GM06990 (cell line): Measurements from ENCODE around the gene SEMA4F.

ENCODE experiments used
- DNase-seq: peaks from one replicate; pipeline ENCODE4 v3.0.0-alpha.2; 2011; ENCODE audit not compliant: insufficient read length; ENCODE audit errors: extremely low read depth
- H3K27me3 ChIP-seq: replicated peaks from 2 replicates; pipeline ENCODE4 v1.6.0; 2011; ENCODE audit warnings: low read length; ENCODE audit not compliant: control insufficient read depth, insufficient read depth
- H3K36me3 ChIP-seq: 2 replicates; pipeline ENCODE4 v1.5.1; 2011; ENCODE audit warnings: low read length; ENCODE audit not compliant: control insufficient read depth, insufficient read depth
- H3K4me3 ChIP-seq: replicated peaks from 2 replicates; pipeline ENCODE4 v1.5.1; 2011; ENCODE audit warnings: low read depth, mild to moderate bottlenecking, control low read depth, low read length
- TF ChIP-seq, protein P1 (sequence below): IDR thresholded peaks from 2 replicates; pipeline ENCODE4 v1.5.1; 2011; ENCODE audit warnings: low read length, control low read depth, mild to moderate bottlenecking, inconsistent platforms; ENCODE audit not compliant: insufficient read depth, poor library complexity, severe bottlenecking

SEMA4F gene, protein sequence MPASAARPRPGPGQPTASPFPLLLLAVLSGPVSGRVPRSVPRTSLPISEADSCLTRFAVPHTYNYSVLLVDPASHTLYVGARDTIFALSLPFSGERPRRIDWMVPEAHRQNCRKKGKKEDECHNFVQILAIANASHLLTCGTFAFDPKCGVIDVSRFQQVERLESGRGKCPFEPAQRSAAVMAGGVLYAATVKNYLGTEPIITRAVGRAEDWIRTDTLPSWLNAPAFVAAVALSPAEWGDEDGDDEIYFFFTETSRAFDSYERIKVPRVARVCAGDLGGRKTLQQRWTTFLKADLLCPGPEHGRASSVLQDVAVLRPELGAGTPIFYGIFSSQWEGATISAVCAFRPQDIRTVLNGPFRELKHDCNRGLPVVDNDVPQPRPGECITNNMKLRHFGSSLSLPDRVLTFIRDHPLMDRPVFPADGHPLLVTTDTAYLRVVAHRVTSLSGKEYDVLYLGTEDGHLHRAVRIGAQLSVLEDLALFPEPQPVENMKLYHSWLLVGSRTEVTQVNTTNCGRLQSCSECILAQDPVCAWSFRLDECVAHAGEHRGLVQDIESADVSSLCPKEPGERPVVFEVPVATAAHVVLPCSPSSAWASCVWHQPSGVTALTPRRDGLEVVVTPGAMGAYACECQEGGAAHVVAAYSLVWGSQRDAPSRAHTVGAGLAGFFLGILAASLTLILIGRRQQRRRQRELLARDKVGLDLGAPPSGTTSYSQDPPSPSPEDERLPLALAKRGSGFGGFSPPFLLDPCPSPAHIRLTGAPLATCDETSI

DNA sequence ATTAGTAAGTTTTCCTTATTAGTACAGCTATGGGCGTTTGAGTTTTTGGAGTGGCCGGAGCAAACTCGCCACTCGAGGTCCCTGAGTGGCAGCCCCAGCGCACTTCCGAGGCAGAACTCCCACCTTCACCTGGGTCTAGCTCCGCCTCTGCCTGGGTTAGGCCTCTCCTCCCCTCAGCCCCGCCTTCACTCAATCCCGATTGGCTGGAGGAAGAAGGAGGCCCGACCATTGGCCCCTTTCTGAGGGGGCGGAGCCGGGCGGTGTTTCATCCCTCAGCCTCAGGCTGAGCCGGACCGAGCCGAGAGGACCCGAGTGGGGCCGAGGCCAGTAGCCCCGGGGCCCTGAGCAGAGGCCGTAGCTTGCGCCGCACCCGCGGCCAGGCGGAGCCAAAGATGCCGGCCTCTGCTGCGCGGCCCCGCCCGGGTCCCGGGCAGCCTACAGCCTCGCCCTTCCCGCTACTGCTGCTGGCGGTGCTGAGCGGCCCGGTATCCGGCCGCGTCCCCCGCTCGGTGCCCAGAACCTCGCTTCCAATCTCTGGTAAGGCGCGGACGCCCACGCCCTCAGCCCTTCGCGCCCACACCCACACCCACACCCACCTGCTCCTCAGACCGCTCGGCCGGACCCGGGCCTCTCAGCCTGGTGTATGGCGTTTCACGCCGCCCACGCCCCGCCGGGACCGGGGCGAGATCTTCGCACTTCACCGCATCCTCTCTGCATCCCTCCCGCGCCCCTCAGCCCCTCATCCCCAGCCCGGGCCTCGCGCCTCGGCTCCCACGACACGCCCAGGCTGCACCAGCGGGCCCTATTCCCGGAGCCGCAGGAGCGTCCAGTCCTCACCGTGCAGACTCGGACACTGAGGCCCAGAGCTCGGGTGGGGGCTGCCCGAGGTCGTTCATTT, at the start of gene SEMA4F:
TSS of gene SEMA4F (plus strand) at position 263 of the 898 bp plus-strand sequence. CDS start at position 393, 130 bp downstream.
- TF ChIP-seq, protein P1, sequence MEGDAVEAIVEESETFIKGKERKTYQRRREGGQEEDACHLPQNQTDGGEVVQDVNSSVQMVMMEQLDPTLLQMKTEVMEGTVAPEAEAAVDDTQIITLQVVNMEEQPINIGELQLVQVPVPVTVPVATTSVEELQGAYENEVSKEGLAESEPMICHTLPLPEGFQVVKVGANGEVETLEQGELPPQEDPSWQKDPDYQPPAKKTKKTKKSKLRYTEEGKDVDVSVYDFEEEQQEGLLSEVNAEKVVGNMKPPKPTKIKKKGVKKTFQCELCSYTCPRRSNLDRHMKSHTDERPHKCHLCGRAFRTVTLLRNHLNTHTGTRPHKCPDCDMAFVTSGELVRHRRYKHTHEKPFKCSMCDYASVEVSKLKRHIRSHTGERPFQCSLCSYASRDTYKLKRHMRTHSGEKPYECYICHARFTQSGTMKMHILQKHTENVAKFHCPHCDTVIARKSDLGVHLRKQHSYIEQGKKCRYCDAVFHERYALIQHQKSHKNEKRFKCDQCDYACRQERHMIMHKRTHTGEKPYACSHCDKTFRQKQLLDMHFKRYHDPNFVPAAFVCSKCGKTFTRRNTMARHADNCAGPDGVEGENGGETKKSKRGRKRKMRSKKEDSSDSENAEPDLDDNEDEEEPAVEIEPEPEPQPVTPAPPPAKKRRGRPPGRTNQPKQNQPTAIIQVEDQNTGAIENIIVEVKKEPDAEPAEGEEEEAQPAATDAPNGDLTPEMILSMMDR: no peak
- Histone ChIP-seq H3K27me3 (no peaks in the 10 kb centered on the region), H3K36me3 (no peaks in the 10 kb centered on the region; the same call in 1 of the 2 replicates), H3K4me3 (peak within 1 kb of the TSS; percentile 78)
- peak; percentile 92 for DNase-seq

DNA sequence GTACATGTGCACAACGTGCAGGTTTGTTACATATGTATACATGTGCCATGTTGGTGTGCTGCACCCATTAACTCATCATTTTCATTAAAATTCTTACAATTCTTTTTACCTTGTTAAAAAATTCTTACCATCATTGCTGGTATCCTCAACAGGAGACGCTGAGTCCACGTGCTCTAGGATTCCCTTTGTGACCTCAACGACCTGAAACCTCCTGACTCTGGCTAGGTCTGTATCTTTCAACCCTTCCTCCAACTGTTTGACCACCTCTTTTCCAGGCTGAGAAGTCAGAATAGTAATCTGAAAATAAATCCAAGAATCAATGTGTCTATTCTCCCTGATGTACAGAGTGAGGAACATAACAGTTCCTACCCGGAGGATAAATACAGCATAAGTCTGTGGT, 47.1 kb upstream of the SEMA4F start:
- no peak for DNase-seq
- TF ChIP-seq, protein P1: no peak
- H3K4me3 ChIP-seq: no peak overlapping the region
- H3K36me3 ChIP-seq: no peaks in the 10 kb centered on the region
- H3K27me3 ChIP-seq: no peaks in the 10 kb centered on the region

DNA sequence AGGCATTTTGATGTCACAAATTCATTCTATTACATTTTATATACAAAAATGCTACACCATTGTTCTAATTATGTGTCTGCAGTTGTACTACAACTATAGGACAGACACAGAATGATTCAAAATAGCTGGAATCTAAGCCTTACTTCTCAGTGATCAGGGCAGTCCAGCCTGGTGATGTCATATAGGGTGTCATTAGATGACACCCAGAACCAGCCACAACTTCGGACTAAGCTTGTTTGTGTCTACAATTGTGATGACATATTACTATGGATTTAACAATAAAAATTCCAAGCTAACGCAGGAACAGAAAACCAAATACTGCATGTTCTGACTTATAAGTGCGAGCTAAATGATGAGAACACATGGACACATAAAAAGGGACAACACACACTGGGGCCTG, 36.9 kb upstream of the SEMA4F start:
- H3K4me3 ChIP-seq: no peak overlapping the region
- no peaks in the 10 kb centered on the region for H3K36me3 ChIP-seq
- TF ChIP-seq, protein P1: no peak
- H3K27me3 ChIP-seq: no peaks in the 10 kb centered on the region
- DNase-seq: no peak

DNA sequence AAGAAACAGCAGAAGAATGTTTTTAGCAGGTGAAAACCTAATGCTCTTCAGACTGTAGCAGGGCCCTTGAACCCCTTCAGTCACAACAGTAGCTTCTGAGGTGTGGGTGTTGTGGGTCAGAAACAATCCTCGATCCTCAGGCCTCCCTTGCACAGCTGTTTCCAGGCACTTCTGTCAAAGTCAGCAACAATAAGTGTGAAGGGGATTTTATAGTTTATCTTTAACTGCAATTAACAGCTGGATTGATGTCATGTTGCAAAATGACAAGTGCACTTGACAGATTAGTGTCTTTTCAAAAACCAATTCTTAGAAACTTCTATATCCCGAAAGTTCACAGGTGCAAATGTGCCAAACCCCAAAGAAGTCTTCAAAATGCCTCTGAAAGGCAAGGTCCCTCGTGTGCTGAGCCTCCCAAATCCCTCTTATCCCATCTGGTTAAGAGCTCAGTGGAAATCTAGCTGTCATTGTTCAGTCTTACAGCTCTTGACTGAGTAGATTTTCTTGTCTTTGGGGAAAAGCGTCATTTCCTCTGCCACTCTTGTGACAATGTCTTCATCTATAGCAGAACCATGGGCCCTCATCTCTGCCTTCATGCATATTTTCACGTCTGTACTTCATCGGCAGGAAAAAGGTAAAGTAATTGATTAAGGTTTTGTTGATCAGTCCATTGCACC, 35.5 kb upstream of the SEMA4F start:
- TF ChIP-seq, protein P1: no peak
- no peak for DNase-seq
- Histone ChIP-seq H3K4me3 (no peak overlapping the region), H3K27me3 (no peaks in the 10 kb centered on the region), H3K36me3 (no peaks in the 10 kb centered on the region)
